NB4 (cell line): ENCODE results near the gene NT5C3B.
"Not testable (repeated sequence)": the region's sequence is repeated elsewhere in the genome, so short reads cannot be mapped to it uniquely, and the experiment has no call there.

Source experiments
- DNase-seq: peaks from one replicate; pipeline ENCODE4 v3.0.0; 2010; ENCODE audit warnings: low read depth
- H3K4me3 ChIP-seq: one replicate; pipeline ENCODE4 v1.5.1; 2011; ENCODE audit warnings: mild to moderate bottlenecking, low read depth, low read length, moderate library complexity
- MYC ChIP-seq: IDR thresholded peaks from 2 replicates; pipeline ENCODE4 v1.6.1; 2011; ENCODE audit warnings: low read depth, low read length
- POLR2A ChIP-seq: IDR thresholded peaks from 2 replicates; pipeline ENCODE4 v1.6.1; 2011; ENCODE audit warnings: mild to moderate bottlenecking; ENCODE audit not compliant: insufficient read length; ENCODE audit errors: extremely low read depth
- TF ChIP-seq, protein P1 (sequence below): IDR thresholded peaks from one replicate; pipeline ENCODE4 v1.5.1; 2012; ENCODE audit warnings: low read depth, low read length
- TF ChIP-seq, protein P2 (sequence below): IDR thresholded peaks from 2 replicates; pipeline ENCODE4 v1.6.1; 2011; ENCODE audit warnings: low read depth, low read length

Gene NT5C3B

DNA sequence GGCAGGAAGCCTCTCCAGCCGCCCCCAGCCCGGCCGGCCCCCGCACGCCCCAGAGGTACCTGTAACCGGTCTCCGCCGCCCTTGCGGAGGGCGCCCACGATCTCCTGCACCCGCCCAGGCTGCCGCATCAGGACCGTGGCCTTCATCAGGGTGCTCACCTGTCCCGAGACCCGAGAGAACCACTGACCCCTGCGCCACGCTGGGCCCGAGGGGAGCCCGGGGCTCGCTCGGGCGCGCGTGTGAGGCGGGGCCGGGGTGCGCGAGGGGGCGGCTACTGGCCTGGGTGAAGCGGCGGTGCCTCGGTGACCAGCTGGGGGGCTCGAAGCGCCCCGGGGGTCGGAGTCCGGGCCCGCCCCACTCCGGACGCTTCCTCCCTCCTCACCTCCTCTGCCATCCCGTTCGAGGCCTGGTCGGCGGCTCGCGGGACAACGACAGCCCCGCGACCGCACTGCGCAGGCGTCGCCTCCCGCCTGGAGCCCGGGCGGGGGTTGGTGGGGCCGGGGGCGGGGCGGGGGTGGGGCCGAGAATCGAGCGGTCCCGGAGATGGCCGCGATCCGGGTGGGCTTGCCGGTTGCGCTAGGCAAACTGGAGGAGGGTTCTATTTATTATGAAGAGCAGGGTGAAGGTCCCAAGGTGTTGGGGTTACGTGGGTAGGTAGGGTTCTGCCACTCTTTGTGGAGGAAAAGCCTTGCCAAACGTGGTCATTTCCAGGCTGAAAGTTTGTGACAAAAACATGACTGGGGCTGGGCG, at the start of gene NT5C3B:
Gene NT5C3B (minus strand): TSS at position 433 of the 750 bp plus-strand sequence. CDS start 39 bp downstream, at position 394.
- peak within 1 kb of the TSS; percentile 62 for H3K4me3 ChIP-seq
- TF ChIP-seq POLR2A (no peak), MYC (no peak)
- TF ChIP-seq, protein P1, sequence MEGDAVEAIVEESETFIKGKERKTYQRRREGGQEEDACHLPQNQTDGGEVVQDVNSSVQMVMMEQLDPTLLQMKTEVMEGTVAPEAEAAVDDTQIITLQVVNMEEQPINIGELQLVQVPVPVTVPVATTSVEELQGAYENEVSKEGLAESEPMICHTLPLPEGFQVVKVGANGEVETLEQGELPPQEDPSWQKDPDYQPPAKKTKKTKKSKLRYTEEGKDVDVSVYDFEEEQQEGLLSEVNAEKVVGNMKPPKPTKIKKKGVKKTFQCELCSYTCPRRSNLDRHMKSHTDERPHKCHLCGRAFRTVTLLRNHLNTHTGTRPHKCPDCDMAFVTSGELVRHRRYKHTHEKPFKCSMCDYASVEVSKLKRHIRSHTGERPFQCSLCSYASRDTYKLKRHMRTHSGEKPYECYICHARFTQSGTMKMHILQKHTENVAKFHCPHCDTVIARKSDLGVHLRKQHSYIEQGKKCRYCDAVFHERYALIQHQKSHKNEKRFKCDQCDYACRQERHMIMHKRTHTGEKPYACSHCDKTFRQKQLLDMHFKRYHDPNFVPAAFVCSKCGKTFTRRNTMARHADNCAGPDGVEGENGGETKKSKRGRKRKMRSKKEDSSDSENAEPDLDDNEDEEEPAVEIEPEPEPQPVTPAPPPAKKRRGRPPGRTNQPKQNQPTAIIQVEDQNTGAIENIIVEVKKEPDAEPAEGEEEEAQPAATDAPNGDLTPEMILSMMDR = no peak
- TF ChIP-seq, protein P2, sequence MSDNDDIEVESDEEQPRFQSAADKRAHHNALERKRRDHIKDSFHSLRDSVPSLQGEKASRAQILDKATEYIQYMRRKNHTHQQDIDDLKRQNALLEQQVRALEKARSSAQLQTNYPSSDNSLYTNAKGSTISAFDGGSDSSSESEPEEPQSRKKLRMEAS = no peak
- peak; percentile 60 for DNase-seq

DNA sequence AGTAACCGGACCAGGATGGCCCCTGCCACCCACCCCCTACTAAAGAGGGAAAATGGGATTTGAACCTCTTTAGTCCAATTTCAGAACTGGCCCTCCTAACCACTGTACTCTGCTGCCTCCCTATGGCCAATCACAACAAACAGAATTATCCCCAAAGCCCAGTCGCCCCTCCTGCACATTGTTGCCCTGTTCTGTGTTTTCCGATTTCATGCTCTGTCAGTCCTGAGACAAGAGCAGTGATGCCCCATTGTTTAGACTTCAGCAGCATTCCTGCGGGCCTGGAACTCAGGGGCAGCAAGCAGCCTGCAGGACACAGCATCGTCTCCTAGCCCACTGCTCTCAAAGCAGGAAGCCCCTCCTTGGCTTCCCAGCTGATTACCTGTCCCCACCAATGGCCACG, 49.7 kb upstream of the NT5C3B start:
- TF ChIP-seq, protein P1 = no peak
- TF ChIP-seq POLR2A = no peak
- TF ChIP-seq, protein P2 = no peak
- TF ChIP-seq MYC = no peak
- peak; percentile 24 for DNase-seq
- H3K4me3 ChIP-seq = no peak overlapping the region

DNA sequence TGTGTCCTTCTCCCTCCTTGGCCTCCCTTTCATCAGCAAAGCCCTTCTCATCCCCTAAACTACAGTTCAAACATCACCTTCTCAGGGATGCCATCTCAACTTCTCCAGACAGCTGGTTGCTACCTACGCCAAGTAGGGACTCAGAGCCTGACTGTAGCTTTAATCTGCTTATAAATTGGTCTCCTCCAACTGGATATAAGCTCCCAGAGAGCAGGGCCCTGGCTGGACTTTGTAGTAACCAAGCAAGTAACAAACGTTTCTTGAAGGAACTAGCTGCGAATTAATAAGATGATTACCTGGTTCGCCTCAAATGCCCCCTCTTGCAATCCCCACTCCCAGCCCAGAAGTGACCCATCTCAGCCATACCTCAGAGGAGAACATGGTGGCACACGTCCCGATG, 46.7 kb upstream of the NT5C3B start:
- TF ChIP-seq, protein P2 = no peak
- TF ChIP-seq POLR2A (no peak), MYC (no peak)
- TF ChIP-seq, protein P1 = no peak

DNA sequence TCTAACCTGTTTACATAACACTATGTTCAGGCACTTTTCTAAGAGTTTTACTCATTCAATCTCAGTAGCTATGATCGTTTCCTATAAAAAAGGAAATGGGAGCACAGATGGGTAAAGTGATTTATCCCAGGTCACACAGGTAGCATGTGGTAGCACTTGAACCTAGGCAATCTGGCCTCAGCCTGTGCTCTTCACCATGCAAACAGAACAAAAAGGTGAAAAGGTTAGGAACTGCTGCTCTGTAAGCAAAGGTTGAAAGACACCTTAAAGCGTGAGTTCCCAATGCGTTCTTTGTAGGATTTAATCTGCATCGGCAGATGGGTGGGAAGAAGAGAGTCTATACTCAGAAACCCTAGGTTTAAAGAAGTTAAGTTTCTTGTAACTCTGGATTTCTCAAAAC, 44.1 kb upstream of the NT5C3B start:
- TF ChIP-seq MYC = no peak
- TF ChIP-seq, protein P2 = no peak
- no peak overlapping the region for H3K4me3 ChIP-seq
- no peak for DNase-seq

More for the DNA sequence above, 46.7 kb upstream of the NT5C3B start:
- DNase-seq = no peak
- no peak overlapping the region for H3K4me3 ChIP-seq

DNA sequence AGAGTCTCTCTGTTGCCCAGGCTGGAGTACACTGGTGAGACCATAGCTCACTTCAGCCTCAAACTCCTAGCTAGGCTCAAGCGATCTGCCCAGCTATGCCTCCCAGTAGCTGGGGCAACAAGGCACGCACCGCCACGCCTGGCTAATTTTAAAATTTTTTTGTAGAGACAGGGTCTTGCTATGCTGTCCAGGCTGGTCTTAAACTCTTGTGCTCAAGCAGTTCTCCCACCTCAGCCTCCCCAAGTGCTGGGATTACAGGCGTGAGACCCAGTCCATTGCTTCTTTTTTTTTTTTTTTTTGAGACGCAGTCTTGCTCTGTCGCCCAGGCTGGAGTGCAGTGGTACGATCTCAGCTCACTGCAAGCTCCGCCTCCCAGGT, 38.2 kb upstream of the NT5C3B start:
- DNase-seq, H3K4me3 ChIP-seq: not testable (repeated sequence)

DNA sequence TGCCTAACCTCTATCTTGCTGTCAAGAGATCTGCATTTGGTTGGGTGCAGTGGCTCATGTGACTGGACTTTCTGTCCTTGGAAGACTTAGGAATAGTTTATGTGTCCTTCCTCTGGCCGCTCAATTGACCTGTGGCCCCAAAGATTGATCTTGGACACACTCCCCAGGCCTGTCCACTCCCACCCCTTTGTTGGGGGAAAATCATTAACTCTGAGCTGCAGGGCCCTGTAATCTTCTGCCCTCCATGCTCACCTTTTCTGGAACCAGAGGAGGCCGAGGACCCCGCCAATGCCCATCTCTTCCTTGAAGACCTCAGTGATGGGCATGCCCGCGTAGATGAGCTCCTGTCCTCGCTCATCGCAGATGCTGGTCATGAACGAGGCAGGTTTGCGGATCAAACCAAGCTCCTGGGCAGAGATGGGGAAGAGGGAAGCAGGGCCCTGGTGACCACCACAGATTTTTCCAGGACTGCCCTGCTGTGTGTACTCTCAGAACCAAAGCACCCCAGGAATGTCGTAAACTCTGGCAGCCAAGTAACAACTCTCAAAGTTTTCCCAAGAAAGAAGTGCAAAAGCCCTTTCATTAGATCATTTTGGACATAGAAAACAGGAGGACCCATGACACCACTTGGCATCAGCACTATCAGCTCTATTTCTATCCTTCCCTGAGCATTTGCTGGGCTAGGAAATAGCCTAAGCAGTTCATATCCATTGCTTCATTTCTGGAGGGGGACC, 37.7 kb upstream of the NT5C3B start:
- H3K4me3 ChIP-seq = no peak overlapping the region
- TF ChIP-seq POLR2A = no peak
- TF ChIP-seq, protein P2 = no peak
- no peak for TF ChIP-seq MYC
- TF ChIP-seq, protein P1 = no peak
- no peak for DNase-seq
